ENCODE results near the gene TMEM108.

The TMEM108 gene

DNA sequence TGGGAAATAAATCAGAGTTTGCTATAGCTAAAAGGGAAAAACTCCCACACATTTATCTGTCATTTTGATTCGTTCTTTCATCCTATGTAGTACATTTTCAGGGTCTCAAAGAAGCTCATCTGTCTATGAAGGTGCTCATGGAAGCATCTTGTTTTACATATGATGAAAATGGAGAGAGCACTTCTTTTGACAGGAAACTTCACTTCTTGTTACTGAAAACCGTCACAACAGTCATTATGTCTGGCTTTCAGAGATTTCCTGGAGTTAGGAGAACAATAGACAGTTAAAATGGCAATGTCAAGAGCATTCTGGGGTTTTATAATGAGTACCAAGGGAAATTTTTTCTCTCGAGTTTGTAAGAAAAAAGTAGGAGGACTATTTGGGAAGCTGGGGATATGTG lies 83.3 kb downstream of the TMEM108 start:
- no peak for DNase-seq

DNA sequence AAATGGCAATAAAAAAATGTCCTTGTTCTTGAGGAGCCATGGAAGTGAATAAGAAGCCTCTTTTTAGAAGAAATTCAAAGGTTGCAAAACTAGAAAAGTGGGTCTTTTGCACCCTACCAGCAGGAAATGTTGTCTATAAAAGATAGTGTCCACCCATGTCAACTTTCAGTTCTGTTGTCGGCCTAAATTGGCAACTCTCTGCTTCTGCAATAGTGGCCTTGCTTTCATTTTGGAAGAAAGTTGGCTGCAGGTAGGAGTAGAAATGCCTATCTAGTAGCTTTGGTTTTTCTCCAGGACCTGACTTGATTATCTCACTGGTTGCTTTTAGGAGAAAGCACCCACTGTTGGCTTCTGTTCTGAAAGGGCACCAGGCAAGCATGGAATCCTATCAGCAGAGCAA lies 85.4 kb downstream of the TMEM108 start:
- no peak for DNase-seq

DNA sequence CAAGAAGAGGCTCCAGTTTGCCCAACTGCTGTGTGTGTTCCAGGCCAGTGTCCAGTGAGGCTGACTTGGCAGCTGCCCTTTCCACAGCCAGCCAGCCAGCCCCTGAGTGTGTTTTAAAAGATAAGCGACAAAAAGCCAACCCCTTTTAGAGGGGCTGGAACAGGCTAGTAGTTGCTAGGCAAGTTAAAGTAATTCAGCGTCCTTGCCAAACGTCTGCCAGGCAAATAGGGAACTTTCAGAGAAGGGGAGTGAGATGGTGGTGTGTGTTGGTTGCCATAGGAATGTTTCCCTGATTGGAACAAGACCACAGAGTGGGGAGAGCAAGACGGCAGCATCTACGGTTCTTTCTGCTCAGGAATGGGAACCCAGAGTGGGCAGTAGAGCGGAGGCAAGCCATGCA lies 86.3 kb downstream of the TMEM108 start:
- DNase-seq, result no peak

DNA sequence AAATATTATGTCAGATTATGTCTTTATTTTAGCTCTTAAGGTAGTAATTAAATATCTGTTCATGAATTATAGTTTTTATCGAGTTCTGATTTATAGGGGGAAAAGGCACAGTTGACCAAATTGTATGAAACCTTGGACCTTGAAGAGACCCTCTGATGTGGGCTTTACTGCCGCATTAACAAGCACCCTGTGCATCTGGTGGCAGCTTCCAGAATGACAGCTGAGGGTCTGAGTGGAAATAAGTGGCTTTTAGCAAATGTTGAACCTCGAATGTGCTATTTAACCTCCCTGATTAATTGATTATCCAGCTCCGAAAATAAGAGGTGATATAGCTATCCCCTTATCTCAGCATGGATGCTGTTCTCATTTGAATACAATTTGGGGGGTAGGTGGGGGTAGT lies 87.0 kb downstream of the TMEM108 start:
- no peak for DNase-seq

DNA sequence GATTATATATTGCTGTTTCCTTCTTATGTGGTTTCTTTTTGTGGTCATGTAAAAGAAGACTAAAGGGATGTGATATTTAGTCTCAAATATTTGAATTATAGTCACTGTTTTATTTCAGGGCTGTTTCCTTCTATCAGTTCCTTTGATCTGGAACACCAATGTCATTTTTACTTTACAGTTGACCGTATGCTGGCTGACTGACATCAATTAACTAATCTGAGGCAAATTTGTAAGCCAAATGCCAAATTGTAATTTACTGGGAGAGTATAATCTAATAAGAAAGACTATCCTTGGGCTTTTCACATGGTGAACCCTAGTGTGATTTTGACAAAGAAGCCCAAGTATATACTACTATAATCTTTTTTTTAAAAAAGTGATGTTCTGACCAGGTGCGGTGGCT lies 87.6 kb downstream of the TMEM108 start:
- DNase-seq, result no peak

DNA sequence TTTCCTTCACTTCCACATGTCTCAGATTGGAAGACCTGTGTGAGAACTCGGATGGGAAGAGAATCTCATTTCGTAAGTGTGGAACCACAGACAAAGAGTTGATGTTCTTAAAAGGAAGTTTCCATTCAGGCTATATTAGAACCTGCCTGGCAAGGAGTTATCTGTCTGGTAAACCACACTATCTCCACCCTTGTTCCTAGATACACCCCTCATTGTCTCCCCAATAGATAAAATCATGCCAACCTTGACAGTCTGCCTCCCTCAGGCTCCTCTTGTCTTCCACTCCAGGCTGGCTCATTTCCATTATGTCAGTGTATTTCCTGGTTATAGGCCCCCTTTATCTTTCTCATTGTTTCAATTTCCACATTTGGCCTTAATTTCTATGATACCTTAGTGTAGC lies 89.2 kb downstream of the TMEM108 start:
- DNase-seq, result no peak

DNA sequence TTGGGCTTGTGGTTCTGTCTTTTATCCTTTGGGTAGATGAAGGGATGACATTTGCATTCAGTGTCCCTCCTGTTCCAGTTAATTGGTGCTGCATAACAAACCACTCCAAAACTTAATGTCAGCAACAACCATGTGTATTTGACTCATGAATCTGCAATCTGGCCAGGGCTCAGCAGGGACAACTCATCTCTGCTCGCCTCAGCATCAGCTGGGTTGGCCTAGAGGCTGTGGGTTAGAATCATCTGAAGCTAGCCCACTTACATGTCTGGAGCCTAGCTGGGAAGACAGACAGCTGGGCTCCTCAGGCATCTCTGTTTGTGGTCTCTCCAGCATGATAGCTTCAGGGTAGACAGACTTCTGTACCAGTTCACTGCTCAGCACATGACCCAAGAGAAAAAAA lies 92.0 kb downstream of the TMEM108 start:
- DNase-seq, result no peak

DNA sequence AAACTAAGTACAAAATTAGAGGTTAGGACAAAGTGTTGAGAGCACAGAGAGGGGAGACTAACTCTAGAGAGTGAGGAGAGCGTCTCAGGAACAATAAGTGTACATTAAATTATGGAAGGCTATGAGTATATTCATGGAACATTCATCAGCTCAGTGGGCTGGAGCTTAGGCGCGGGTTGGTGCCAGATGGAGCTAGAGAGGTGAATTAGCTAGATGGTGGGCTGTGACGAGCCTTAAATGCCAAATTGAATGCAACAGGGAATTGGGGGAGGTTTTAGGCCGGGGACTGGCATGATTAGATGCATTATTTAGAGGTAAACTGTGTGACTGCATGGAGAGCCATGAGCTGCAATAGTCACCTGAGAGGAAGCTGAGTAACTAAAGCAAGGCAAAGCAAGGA lies 97.1 kb downstream of the TMEM108 start:
- DNase-seq, result no peak

DNA sequence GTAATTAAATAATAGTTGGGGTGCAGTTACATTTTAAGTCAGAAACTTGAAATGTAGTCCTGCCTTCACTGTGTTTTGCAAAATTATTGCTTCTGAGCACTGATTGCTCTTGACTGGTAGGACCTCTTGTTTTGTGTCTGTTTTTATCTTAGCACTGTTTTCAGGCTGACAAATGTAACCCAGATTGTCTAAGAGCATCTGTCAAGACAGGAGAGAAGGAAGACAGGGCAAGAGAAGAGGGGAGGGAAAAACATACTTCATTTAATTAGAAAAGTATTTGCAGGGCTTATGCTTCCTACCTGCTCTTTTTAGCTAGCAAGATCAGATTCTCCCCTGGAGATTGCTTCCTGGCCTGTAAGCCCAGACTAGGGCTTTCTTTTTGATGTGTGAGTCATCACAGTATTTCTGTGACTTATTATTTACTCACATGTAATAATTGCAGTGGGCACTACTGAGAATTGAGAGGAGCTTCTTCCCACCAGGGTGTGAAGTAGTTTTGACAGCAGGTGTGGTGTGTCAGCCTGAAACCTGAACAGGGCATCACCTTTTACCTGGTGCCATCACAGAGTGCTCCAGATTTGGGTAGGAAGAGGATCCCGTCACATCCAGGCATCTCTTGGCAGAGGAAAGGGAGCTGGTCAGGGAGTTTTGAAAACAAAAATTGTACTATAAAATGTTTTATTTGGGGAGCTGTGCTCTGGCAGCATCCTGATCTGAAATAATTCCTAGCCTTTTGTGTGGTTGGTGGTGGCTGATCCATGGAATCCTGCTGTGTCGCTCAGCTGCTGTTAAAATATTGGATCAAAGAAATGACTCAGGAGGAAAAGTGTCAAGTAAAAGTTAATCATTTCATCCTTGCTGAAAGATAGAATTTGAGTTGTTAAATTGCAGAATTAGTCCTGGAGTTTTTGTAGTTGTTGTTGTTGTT lies 98.2 kb downstream of the TMEM108 start:
- DNase-seq, result no peak

DNA sequence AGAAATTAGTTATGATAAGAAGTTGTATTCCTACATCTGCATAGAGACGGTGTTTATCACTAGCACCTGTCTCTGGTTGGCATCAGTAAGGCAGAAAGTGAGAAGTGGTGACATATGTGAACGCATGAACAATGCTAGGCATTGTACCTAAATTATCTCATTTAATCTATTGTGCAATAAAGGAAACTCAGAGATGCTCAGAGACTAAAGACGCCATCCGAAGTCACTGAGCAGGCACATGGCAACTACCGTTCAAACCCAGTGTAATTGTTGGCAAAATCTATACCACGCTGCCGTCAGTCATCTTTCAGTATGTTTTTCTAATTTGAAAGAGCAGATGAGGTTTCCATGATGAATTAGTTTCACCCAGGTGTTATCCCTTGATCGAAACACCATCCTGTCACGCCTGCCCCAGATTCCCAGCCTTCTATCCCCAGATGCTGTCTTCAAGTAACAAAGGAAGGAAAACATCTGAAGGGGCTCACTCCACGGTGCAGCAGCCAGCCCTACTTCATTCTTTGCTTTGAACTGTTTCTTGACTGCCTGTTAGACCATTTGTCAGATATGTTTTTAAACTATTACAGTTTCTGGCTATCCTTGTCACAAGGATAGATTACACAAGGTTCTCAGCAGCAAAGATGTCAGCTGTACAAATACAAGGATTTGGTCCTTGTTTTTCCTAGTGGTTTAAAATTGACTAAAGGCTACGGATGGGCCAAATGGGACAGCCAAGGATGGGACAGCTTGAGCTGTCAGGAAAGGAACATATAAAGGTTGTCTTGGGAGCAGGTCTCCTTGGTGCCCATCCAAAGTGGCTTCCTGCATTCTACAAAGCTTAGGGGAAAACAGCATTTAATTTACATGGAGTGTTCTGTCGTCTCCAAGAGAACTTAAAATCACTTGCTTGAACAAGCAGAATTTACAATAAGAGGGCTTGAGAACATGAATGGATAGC lies 99.1 kb downstream of the TMEM108 start:
- DNase-seq, result no peak

DNA sequence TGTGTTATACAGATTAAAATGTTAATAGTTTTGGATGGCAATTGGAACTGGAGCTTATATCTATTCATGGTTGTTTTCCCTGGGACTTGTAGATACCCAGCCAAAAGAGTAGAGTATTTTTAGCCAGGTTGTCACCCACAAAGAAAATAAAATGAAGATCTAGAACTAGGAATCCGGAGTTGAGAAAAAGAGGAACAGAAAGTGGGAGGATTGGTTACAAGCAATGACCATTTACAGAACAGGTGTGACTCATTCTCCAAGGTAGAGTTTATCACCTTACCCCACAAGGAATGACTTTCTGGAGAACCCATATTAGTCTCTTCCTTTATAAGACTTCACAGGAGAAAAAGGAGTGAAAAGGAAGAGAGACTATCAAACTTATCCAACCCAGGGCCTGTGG lies 99.8 kb downstream of the TMEM108 start:
- DNase-seq, result no peak

DNA sequence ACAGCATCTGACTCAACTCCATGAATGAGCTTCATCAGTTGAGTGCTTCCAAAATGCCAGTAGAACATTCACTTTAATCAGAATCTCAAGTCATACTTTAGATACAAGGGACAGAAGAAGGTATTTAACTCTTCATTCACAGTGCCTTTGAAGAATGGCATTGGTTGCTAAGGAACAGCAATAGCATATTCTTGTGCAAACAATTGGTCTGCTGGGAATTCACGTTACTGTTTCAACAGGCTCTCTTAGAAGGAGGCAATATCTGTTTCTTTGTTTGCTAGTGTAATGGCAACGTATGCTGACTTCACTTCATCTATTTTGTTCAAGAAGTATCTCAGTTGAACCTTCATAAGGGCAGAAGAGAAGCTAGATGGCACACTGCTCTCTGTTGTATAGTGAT lies 113.9 kb downstream of the TMEM108 start:
- no peak for DNase-seq

DNA sequence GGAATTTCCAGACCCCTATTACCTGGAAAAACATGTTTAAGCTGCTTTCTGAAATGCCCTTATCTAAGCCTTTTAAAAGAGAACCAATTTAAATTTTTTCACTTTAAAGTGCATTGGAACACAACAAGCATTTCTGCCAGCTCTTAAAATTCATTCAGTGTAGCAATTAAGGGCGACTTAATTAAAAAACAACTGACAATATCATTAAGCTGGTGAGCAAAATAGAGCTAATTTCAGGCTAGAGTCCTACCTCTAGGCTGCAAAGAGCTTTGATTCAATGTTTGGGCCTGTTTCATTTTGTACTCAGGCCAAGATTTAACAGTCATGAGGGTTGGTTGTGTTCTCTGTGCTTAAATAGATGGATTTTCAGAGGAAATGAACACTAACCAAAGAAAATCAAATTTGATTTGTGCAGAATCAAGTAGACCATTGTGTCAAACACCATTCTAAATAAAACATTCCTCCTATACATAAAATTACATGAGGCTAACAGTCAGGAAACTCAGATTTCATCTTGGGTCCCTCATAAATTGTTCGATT lies 114.6 kb downstream of the TMEM108 start:
- DNase-seq, result no peak

DNA sequence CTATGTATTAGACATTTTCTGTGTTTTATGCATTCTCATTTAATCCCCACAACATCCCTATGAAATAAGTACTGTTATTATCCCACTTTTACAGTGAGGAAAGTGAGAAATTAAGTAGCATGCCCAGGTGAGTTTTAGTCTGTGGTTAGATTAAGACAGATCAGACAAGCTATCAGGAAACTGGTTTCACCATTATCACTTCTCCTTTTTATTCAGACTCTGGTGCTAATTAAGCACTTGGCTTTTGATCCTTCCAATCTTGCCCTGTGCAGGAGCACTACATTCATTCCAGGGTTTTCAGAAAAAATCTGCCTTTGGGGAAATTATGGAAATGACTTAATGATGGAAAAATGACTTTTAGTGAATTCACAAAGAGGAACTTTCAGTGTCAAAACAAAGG lies 115.2 kb downstream of the TMEM108 start:
- no peak for DNase-seq

DNA sequence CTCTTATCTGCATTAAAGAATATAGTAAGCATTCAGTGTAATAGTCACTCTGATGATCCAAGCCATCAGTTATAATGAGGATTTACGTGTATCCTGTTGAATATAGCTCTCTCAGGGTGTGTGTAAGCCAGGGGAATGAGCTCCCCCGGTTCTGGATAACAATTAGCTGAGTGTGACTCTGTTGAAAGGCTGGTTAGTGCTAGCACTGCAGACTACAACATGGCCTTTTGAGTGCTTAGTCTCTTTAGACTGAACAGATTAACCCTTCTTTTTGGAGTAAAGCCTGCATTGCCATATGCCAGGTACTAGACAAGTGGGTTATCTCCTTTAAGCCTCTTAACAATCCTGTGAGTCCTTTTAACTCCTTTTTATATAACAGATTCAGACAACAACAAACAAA lies 119.5 kb downstream of the TMEM108 start:
- no peak for DNase-seq

DNA sequence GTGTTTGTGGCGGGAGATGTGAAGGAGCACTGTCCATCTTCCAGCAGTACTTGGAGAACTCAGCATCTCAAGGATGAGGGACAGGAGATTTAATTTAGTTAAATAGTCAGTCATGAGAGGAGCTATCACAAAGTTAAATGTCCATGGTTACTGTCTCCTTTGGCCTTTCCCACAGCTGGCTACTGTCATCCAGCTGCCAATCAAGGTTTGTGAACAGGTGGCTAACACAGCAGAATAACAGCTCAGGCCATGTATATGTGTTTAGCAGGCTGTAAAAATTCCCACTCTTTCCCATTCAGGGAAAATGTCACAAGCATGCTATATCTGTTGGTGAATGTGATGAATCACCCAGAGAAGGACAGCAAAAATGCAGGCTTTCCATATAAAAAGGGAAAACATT lies 120.5 kb downstream of the TMEM108 start:
- DNase-seq, result no peak

DNA sequence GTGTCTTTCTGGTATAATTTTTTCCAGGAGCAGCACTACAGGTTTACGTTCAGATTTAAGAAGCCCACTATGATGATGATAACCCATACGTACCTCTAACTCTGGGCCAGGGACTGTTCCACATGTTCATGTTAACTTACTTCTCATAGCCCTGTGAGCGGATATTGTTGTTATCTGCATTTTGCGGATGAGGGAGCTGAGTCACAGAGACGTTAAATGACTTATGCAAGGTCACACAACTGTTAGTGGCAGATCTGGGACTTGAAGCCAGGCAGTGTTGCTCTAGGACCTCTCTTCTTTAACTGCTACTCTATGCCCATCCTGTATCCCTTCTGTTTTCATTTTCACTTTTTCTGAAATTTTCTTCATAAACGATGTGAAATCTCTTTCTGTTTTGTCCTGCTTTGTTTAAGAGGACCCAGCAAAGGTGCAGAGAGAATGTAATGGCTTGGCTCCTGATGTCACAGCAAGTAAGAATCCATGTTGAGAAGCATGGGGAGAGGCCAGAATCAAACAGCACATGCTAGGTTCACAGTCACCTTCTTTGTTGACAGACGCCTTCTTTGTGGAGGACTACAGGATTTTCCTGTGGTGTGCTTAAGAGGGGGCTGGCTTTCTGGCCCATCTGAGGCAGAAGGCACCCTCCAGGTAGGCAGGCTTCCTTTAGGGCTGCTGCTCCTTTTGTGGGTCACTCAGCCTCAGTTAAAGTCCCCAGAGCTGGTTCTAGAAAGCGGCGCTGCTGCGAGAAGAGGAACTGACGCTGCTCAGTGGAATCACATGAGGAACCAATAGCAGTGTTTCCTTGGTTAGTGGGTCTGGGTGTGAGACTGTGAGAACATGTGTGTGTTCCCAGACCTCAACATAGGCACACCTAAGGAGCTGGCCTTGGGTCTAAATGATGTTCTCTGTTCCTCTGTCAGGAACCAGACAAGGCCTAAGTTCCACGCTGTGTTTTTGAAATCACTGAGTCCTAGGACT lies 121.6 kb downstream of the TMEM108 start:
- DNase-seq, result no peak

DNA sequence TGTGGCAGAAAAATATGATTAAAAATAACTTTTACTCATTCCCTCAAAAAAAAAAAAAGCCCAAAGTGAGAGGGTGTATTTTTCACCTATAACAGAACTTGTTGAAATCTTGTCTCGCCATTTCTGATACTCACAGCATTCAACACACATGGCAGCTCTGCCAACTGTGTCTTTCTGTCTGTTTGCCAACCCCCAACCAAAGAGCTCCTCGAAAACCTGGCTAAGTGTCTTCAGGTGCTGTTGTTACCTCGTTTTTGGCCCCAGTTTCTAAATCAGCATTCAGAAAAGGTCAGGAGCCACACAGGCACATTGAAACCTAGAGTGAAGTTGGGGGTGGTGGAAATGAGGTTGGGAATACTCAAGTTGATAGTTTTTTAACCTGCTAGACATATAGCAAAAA lies 123.5 kb downstream of the TMEM108 start:
- no peak for DNase-seq

DNA sequence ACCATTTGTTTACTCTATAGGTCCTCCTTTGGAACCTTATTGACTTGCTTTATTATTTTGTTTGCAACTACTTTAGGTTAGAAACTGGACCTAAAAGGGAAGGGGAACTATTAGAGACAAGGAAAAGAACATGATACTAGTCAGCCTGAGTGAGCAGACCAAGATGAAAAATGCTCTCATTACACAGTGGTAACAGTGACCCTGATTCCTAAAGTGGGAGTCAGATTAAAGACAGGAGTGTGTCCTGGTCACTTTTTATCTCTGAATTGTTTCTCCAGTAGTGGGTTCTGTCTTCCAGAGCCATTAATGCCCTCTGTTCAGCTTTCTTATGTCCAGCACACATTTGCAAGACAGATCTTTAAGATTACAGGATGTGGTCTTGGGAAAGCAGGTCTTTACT lies 124.1 kb downstream of the TMEM108 start:
- no peak for DNase-seq

DNA sequence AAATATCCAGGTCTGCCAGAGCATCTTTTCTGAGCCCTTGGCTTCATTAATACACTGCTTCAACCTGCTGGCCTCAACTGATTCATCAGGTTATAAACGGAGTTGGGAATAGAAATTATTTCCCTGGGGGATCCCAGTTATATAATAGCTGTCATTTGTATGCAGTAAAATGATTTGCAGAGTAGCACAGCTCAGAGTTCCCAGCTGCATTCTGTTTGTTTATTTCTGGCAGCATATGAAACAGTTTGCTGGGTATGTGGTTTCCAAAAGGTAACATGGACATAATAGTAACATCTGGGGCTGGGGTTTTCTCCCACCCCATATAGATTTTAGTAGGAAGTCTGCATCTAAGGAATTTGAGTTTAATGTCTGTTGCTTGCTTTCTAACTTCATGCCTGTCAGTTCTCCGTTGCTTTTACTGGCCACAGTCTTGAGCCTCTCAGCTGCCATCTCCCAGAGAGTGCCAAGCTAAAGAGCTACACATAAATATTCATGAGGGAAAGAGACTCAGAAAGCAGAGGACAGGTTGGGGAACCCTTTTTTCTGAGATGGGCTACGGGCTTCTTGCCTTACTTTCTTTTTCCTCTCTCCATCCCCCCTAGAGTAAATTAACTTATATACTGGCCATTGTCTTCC lies 124.6 kb downstream of the TMEM108 start:
- no peak for DNase-seq

DNA sequence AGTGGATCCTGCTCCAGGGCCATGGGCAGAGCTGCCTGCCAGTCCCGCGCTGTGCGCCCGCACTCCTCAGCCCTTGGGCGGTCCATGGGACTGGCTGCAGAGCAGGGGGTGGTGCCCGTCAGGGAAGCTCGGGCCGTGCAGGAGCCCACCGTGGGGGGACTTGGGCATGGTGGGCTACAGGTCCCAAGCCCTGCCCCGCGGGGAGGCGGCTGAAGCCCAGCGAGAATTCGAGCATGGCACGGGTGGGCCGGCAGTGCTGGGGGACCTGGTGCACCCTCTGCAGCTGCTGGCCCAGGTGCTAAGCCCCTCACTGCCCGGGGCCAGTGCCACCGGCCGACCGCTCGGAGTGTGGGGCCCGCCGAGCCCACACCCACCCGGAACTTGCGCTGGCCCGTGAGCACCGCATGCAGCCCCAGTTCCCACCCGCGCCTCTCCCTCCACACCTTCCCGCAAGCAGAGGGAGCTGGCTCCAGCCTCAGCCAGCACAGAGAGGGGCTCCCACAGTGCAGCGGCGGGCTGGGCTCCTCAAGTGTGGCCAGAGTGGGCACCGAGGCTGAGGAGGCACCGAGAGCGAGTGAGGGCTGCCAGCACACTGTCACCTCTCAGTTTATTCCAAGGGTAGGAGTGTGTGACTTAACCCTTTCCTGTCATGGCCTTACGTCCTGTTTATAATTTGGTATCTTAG lies 129.3 kb downstream of the TMEM108 start:
- DNase-seq, result no peak
